ENCODE data around the gene RAF1. TPM values are rescaled to one million over a fixed set of nuclear protein-coding genes. Genes with fewer than 3 reads are reported as not detected.

Gene RAF1
- total RNA-seq, 1 experiment from 2014 or later = 130 TPM

DNA sequence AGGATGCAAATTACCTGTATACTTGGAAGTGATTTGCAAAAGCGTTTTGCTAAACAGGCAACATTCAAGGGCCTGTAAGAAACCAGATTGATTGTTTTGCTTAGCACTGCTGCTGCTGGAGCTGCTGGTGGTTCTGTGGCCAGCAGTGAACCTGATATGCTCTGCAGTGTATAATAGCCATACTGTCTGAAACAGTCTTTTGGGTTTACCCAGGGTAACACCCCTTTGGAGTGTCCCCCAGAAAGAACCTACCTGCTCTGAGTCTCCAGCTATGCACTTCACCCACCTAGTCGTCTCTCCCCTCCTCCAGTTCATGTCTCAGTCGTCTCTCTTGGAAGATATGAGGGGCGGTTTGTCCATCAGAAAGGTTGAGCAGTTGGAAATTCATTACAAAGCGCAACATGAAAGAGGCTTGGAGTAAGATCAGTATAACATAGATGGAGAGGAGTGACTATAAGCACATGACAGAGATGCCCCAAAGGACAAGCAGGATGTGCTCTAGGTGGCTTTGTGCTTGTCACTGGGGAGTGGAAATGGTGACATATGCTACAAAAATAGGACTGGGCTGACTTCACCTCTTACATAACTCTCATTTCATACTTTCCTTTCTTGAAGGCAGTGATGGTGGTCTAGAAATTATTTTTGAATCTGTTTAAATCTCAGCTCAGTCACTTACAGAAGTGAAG, 103.3 kb downstream of the RAF1 start:
- H3K27me3 ChIP-seq (replicated peaks; ENCODE audit: insufficient read depth, low read depth, low read length, poor library complexity) = no peaks in the 10 kb centered on the region
- ChIA-PET CTCF (no interaction called here), POLR2A (ENCODE audit: low non-redundant PET) (no interaction called here)
- H3K36me3 ChIP-seq (ENCODE audit: insufficient read depth, low read length, poor library complexity, severe bottlenecking) = no peaks in the 10 kb centered on the region
- H3K27ac ChIP-seq (ENCODE audit: low read depth, low read length, poor library complexity, severe bottlenecking) = no peak overlapping the region
- no peaks in the 10 kb centered on the region for H3K9me3 ChIP-seq (ENCODE audit: low read depth, low read length, poor library complexity, severe bottlenecking)
- no peak overlapping the region for H3K4me3 ChIP-seq (ENCODE audit: low read depth, low read length, poor library complexity, severe bottlenecking)
- no peak for TF ChIP-seq EZH2 (IDR thresholded peaks at IDR 0.05; ENCODE audit: borderline replicate concordance, low read depth, low read length, poor library complexity, severe bottlenecking)
- TF ChIP-seq, protein P1, sequence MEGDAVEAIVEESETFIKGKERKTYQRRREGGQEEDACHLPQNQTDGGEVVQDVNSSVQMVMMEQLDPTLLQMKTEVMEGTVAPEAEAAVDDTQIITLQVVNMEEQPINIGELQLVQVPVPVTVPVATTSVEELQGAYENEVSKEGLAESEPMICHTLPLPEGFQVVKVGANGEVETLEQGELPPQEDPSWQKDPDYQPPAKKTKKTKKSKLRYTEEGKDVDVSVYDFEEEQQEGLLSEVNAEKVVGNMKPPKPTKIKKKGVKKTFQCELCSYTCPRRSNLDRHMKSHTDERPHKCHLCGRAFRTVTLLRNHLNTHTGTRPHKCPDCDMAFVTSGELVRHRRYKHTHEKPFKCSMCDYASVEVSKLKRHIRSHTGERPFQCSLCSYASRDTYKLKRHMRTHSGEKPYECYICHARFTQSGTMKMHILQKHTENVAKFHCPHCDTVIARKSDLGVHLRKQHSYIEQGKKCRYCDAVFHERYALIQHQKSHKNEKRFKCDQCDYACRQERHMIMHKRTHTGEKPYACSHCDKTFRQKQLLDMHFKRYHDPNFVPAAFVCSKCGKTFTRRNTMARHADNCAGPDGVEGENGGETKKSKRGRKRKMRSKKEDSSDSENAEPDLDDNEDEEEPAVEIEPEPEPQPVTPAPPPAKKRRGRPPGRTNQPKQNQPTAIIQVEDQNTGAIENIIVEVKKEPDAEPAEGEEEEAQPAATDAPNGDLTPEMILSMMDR (conservative IDR thresholded peaks at IDR 0.05; ENCODE audit: low read depth, low read length) = no peak
- no TSS peak for BruUV-seq (replicated peaks)
- peaks cover 12% of the 10 kb centered on the region for H3K4me1 ChIP-seq (ENCODE audit: insufficient read depth, low read length, poor library complexity, severe bottlenecking)
- DNase-seq (ENCODE audit: low spot score) = no peak
- intact Hi-C loops (cut with micrococcal nuclease; ENCODE audit: unreplicated experiment) = no loop called here

DNA sequence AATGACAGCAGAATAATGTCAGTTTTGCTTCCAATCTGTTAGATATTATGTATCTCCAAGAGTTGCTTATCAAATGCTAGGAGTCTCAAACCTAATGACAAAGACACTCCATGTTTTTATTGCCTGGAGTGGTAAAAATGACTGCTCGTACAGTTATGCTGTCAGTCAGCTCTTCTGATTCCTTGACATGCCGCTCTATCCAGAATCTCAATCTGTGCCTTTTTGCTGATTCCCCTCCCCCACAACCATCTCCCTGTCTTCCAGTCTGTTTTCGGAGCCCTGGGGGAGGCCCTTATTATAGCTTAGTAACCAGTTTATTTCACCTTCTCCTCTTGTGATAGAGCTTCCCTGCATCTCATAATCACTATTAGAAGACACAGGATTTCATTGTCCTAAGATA, 104.4 kb downstream of the RAF1 start:
- CTCF ChIA-PET = no interaction called here
- TF ChIP-seq, protein P1 (conservative IDR thresholded peaks at IDR 0.05; ENCODE audit: low read depth, low read length) = no peak
- no peak for TF ChIP-seq EZH2 (IDR thresholded peaks at IDR 0.05; ENCODE audit: borderline replicate concordance, low read depth, low read length, poor library complexity, severe bottlenecking)
- intact Hi-C loops (cut with micrococcal nuclease; ENCODE audit: unreplicated experiment) = loop anchor here (5.0 kb wide), 1 partner anchor 103 kb away; the partner anchor contains the start of gene RAF1
- H3K9me3 ChIP-seq (ENCODE audit: low read depth, low read length, poor library complexity, severe bottlenecking) = no peaks in the 10 kb centered on the region
- no peaks in the 10 kb centered on the region for H3K27me3 ChIP-seq (replicated peaks; ENCODE audit: insufficient read depth, low read depth, low read length, poor library complexity)
- H3K27ac ChIP-seq (ENCODE audit: low read depth, low read length, poor library complexity, severe bottlenecking) = no peak overlapping the region
- H3K4me1 ChIP-seq (ENCODE audit: insufficient read depth, low read length, poor library complexity, severe bottlenecking) = peaks cover 14% of the 10 kb centered on the region
- no TSS peak for BruUV-seq (replicated peaks)
- H3K36me3 ChIP-seq (ENCODE audit: insufficient read depth, low read length, poor library complexity, severe bottlenecking) = no peaks in the 10 kb centered on the region
- H3K4me3 ChIP-seq (ENCODE audit: low read depth, low read length, poor library complexity, severe bottlenecking) = no peak overlapping the region
- POLR2A ChIA-PET (ENCODE audit: low non-redundant PET) = no interaction called here
- no peak for DNase-seq (ENCODE audit: low spot score)

DNA sequence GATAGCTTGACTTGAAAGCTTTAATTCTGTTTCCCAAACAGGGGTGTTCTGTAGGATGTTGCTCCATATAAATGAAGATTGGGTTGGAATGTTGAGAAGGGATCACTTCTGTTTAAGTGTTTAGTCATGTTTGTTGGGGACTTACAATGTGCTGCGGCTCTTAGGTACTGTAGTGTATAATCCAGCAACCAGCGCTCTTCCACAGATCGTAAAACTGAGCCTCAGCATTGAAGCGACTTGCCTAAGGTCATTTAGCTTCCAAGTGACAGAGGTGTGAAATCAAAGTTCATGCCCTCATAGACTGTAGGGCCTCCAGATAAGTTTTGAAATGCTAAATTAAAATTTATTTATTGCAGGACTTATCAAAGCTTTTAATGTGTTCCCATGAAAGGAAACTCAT, 105.2 kb downstream of the RAF1 start:
- Histone ChIP-seq H3K27ac (ENCODE audit: low read depth, low read length, poor library complexity, severe bottlenecking) (peak overlapping the region; percentile 94), H3K9me3 (ENCODE audit: low read depth, low read length, poor library complexity, severe bottlenecking) (no peaks in the 10 kb centered on the region), H3K4me1 (ENCODE audit: insufficient read depth, low read length, poor library complexity, severe bottlenecking) (peaks cover 14% of the 10 kb centered on the region), H3K36me3 (ENCODE audit: insufficient read depth, low read length, poor library complexity, severe bottlenecking) (no peaks in the 10 kb centered on the region), H3K4me3 (ENCODE audit: low read depth, low read length, poor library complexity, severe bottlenecking) (peak overlapping the region; percentile 85), H3K27me3 (replicated peaks; ENCODE audit: insufficient read depth, low read depth, low read length, poor library complexity) (no peaks in the 10 kb centered on the region)
- TF ChIP-seq, protein P1 (conservative IDR thresholded peaks at IDR 0.05; ENCODE audit: low read depth, low read length) = no peak
- TF ChIP-seq EZH2 (IDR thresholded peaks at IDR 0.05; ENCODE audit: borderline replicate concordance, low read depth, low read length, poor library complexity, severe bottlenecking) = no peak
- no peak for DNase-seq (ENCODE audit: low spot score)
- POLR2A ChIA-PET (ENCODE audit: low non-redundant PET) = no interaction called here
- intact Hi-C loops (cut with micrococcal nuclease; ENCODE audit: unreplicated experiment) = loop anchor here (5.0 kb wide), 1 partner anchor 104 kb away; the partner anchor contains the start of gene RAF1
- CTCF ChIA-PET = no interaction called here
- no TSS peak for BruUV-seq (replicated peaks)

All from A673 (cell line).